Muscle layer of duodenum (tissue), 2 donors: ENCODE data around the gene SELENON.

Experiments used
- H3K27ac ChIP-seq: one replicate; pipeline ENCODE4 v1.7.0; 2013; ENCODE audit warnings: mild to moderate bottlenecking, low read length
- H3K27me3 ChIP-seq: one replicate; pipeline ENCODE4 v1.7.0; 2013; ENCODE audit warnings: low read depth, mild to moderate bottlenecking, control low read depth, low read length
- H3K36me3 ChIP-seq, 2 donors: one replicate each; pipeline ENCODE4 v1.7.0; 2013; ENCODE audit warnings: low read length in 2 of 2, control low read depth in 1 of 2, mild to moderate bottlenecking in 1 of 2; ENCODE audit not compliant: insufficient read depth in 2 of 2, control insufficient read depth in 1 of 2
- H3K4me1 ChIP-seq, 2 donors: one replicate each; pipeline ENCODE4 v1.7.0; 2013; ENCODE audit warnings: low read length in 2 of 2, mild to moderate bottlenecking in 2 of 2, control low read depth in 1 of 2, moderate library complexity in 1 of 2; ENCODE audit not compliant: insufficient read depth in 2 of 2, control insufficient read depth in 1 of 2
- H3K4me3 ChIP-seq, 2 donors: one replicate each; pipeline ENCODE4 v1.7.0; 2013; ENCODE audit warnings: low read length in 2 of 2, low read depth in 1 of 2, mild to moderate bottlenecking in 1 of 2
- H3K9me3 ChIP-seq, 2 donors: one replicate each; pipeline ENCODE4 v1.7.0; 2013; ENCODE audit warnings: low read length in 2 of 2, control low read depth in 1 of 2, mild to moderate bottlenecking in 1 of 2; ENCODE audit not compliant: control insufficient read depth in 1 of 2
- donor health status: healthy.

Gene SELENON

GRCh38 chr1:25864434-25864833, 64.4 kb downstream of the SELENON start:
- Histone ChIP-seq H3K4me3 (no peak overlapping the region), H3K4me1 (no peaks in the 10 kb centered on the region), H3K9me3 (no peaks in the 10 kb centered on the region), H3K27me3 (no peaks in the 10 kb centered on the region), H3K27ac (no peak overlapping the region), H3K36me3 (peaks cover 0 to 19% of the 10 kb centered on the region in 2 donors)

- Histone ChIP-seq H3K4me1 (peaks cover 2 to 4% of the 10 kb centered on the region in 2 donors), H3K9me3 (no peaks in the 10 kb centered on the region), H3K27me3 (no peaks in the 10 kb centered on the region), H3K4me3 (no peak overlapping the region), H3K36me3 (peaks cover 0 to 31% of the 10 kb centered on the region in 2 donors), H3K27ac (no peak overlapping the region)
Measured at GRCh38 chr1:25866288-25866687, 66.3 kb downstream of the SELENON start.

- Histone ChIP-seq H3K27me3 (no peaks in the 10 kb centered on the region), H3K9me3 (no peaks in the 10 kb centered on the region), H3K27ac (peak overlapping the region; percentile 27), H3K4me1 (peaks cover 11 to 13% of the 10 kb centered on the region in 2 donors), H3K4me3 (no peak overlapping the region), H3K36me3 (peaks cover 0 to 26% of the 10 kb centered on the region in 2 donors)
Measured at GRCh38 chr1:25867210-25867991, 67.4 kb downstream of the SELENON start.
